Right lobe of liver (tissue), 4 donors: ENCODE measurements around the gene IL1A.

ENCODE experiments used
- POLR2A ChIP-seq: fragments of 450-650 bp; IDR thresholded peaks from one replicate; pipeline ENCODE4 v1.6.1; 2017; ENCODE audit warnings: antibody characterized with exemption, mild to moderate bottlenecking
- TF ChIP-seq, protein P1 (sequence below), 4 donors: fragments of 200-600 bp in 3 of 4; fragments of 450-650 bp in 1 of 4; IDR thresholded peaks; one replicate each; pipeline versions ENCODE4 v1.5.1 to v1.8.0; 2016 to 2022; ENCODE audit warnings: antibody characterized with exemption in 4 of 4, mild to moderate bottlenecking in 2 of 4
- donor health status: DM: no; HTN: no; CAD: no.
- donor health status: DM: no; HTN: no; CAD: no.
- donor health status: DM: no; HTN: yes; CAD: no.

DNA sequence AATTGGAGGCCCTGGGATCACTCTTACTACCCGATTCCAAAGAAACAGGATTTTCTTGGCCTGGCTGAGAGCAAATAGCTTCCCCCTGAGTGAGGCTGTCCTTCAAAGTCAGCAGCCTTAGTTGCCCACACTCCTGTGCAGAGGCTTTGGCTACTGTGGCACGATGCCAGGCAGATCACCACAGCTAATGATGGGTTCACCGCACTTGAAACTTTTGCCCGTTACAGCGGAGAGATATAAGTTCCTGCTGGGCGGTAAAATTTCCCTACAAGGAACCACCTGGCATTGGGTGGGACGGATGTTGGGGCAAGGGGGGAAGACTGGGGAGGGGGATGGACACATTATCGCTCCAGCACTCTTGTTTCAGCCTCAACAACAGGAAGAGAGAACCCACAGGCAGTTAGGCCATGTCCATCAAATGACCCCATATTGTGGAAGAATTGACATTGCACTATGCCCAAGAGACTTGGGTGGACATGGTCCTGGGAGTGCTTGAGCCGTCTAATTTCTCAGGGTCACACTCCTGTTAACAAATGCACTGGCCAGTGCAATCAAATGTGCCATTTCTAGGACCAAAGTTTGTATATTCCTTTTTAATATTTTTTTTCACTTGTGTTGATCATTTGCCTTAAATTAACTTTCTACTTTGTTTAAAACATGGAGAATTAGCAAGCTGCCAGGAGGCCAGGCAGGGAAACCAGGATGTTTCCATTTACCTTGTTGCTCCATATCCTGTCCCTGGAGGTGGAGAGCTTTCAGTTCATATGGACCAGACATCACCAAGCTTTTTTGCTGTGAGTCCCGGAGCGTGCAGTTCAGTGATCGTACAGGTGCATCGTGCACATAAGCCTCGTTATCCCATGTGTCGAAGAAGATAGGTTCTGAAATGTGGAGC lies 47.9 kb upstream of the IL1A start:
- TF ChIP-seq, protein P1, sequence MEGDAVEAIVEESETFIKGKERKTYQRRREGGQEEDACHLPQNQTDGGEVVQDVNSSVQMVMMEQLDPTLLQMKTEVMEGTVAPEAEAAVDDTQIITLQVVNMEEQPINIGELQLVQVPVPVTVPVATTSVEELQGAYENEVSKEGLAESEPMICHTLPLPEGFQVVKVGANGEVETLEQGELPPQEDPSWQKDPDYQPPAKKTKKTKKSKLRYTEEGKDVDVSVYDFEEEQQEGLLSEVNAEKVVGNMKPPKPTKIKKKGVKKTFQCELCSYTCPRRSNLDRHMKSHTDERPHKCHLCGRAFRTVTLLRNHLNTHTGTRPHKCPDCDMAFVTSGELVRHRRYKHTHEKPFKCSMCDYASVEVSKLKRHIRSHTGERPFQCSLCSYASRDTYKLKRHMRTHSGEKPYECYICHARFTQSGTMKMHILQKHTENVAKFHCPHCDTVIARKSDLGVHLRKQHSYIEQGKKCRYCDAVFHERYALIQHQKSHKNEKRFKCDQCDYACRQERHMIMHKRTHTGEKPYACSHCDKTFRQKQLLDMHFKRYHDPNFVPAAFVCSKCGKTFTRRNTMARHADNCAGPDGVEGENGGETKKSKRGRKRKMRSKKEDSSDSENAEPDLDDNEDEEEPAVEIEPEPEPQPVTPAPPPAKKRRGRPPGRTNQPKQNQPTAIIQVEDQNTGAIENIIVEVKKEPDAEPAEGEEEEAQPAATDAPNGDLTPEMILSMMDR (IDR thresholded peaks at IDR 0.05): no peak
- no peak for TF ChIP-seq POLR2A
